Endothelial cell of umbilical vein (primary cell): ENCODE data around the gene DAW1. TPM values are rescaled to one million over a fixed set of nuclear protein-coding genes. Genes with fewer than 3 reads are reported as not detected.

Source experiments
- BruUV-seq: library from RNA; stranded (reverse); fragments of 400-500 nt; replicated peaks from 2 replicates; lab custom pipeline; 2021; lab: Mats Ljungman, UMichigan
- CTCF ChIA-PET: fragments of 300-600, 350-600 bp; sonication (Branson Sonifier 250); formaldehyde crosslinking; loops from one replicate; lab custom pipeline; 2021; ENCODE audit warnings: antibody characterized with exemption, inconsistent platforms; lab: Charles Lee
- POLR2A ChIA-PET: fragments of 300-600, 350-600 bp; sonication (Branson Sonifier 250); formaldehyde crosslinking; loops from one replicate; lab custom pipeline; 2021; ENCODE audit warnings: antibody characterized with exemption, inconsistent platforms; lab: Charles Lee
- DNase-seq: peaks from one replicate; pipeline ENCODE4 v3.0.0-alpha.2; 2011; ENCODE audit warnings: low read depth, low spot score
- FAIRE-seq: peaks from 2 replicates; lab custom pipeline; 2011; peaks lifted over from hg19 to GRCh38; lab: Jason Lieb, UNC
- H2AFZ ChIP-seq: 2 replicates; pipeline ENCODE4 v1.6.0; 2012; ENCODE audit warnings: low read depth, low read length, control low read depth, inconsistent platforms
- H3K27ac ChIP-seq: 2 replicates; pipeline ENCODE4 v1.5.1; 2011; ENCODE audit warnings: low read depth, mild to moderate bottlenecking, control low read depth, low read length, moderate library complexity; ENCODE audit not compliant: insufficient read depth
- H3K27me3 ChIP-seq, 2 experiments: 2 replicates each; pipeline versions ENCODE4 v1.6.0 to v1.6.1; 2011; ENCODE audit warnings: low read length in 2 of 2, mixed read lengths in 1 of 2; ENCODE audit not compliant: control insufficient read depth in 2 of 2, insufficient read depth in 2 of 2
- H3K36me3 ChIP-seq, 2 experiments: 2 replicates in 1 of 2; 3 replicates in 1 of 2; pipeline ENCODE4 v1.5.1; 2011; ENCODE audit warnings: low read length in 2 of 2, mild to moderate bottlenecking in 1 of 2, moderate library complexity in 1 of 2; ENCODE audit not compliant: control insufficient read depth in 2 of 2, insufficient read depth in 2 of 2; ENCODE audit errors: extremely low read depth in 1 of 2
- H3K4me1 ChIP-seq: 3 replicates; pipeline ENCODE4 v1.5.1; 2011; ENCODE audit warnings: mild to moderate bottlenecking, low read length; ENCODE audit not compliant: control insufficient read depth, insufficient read depth; ENCODE audit errors: extremely low read depth
- H3K4me2 ChIP-seq: 2 replicates; pipeline ENCODE4 v1.6.1; 2011; ENCODE audit warnings: low read length, control low read depth, mixed read lengths; ENCODE audit not compliant: insufficient read depth
- H3K4me3 ChIP-seq, 3 experiments: fragments of 200-600 bp in 1 of 3; sonication (generic), shearing (Covaris generic) in 1 of 3; replicated peaks in 1 of 3; 2 replicates each; pipeline ENCODE4 v1.5.1; 2011 to 2016; ENCODE audit warnings: control low read depth in 3 of 3, low read length in 3 of 3, mild to moderate bottlenecking in 2 of 3, inconsistent platforms in 1 of 3, low read depth in 1 of 3, moderate library complexity in 1 of 3; ENCODE audit not compliant: insufficient read depth in 1 of 3
- H3K79me2 ChIP-seq: 2 replicates; pipeline ENCODE4 v1.6.0; 2012; ENCODE audit warnings: low read length, inconsistent platforms; ENCODE audit not compliant: control insufficient read depth, insufficient read depth
- H3K9ac ChIP-seq: replicated peaks from 2 replicates; pipeline ENCODE3; 2011; ENCODE audit warnings: low read length, control low read depth; ENCODE audit not compliant: insufficient read depth; ENCODE audit errors: extremely low read depth
- H3K9me1 ChIP-seq: replicated peaks from 3 replicates; pipeline ENCODE4 v1.6.0; 2011; ENCODE audit warnings: mild to moderate bottlenecking, low read length; ENCODE audit not compliant: control insufficient read depth, insufficient read depth; ENCODE audit errors: extremely low read depth
- H3K9me3 ChIP-seq: replicated peaks from 2 replicates; pipeline ENCODE4 v1.5.1; 2012; ENCODE audit warnings: low read length, inconsistent platforms; ENCODE audit not compliant: control insufficient read depth, insufficient read depth
- H4K20me1 ChIP-seq: replicated peaks from 2 replicates; pipeline ENCODE3; 2011; ENCODE audit warnings: mild to moderate bottlenecking, low read length; ENCODE audit not compliant: control insufficient read depth, insufficient read depth; ENCODE audit errors: extremely low read depth
- CTCF ChIP-seq, 2 donors: IDR thresholded peaks; 1 replicate in 1 of 2; 2 replicates in 1 of 2; pipeline ENCODE4 v1.5.1; 2011; ENCODE audit warnings: low read length in 2 of 2, mild to moderate bottlenecking in 2 of 2, moderate library complexity in 2 of 2, control low read depth in 1 of 2, inconsistent platforms in 1 of 2, low read depth in 1 of 2; ENCODE audit not compliant: insufficient read depth in 1 of 2; ENCODE audit errors: extremely low read depth in 1 of 2
- FOS ChIP-seq: IDR thresholded peaks from 2 replicates; pipeline ENCODE4 v1.6.1; 2011; ENCODE audit warnings: mild to moderate bottlenecking, low read length, moderate library complexity, borderline replicate concordance; ENCODE audit not compliant: insufficient read depth
- dilution Hi-C: fragments of 300-500 bp; cut with MboI; formaldehyde crosslinking; loops from one replicate; pipeline ENCODE4 v1.15.0; 2019; ENCODE audit warnings: low sequenced_read_pairs; ENCODE audit not compliant: extremely low pct_ligation_motif_present
- intact Hi-C: fragments of 100-400 bp; cut with micrococcal nuclease; formaldehyde crosslinking; loops from one replicate; pipeline ENCODE4 v1.10.0; 2022
- polyA plus RNA-seq, 4 experiments: library from polyadenylated mRNA; depleted of rRNA in 3 of 4; stranded (reverse) in 3 of 4; unstranded in 1 of 4; fragments of >200 nt; gene quantifications; 2 replicates each; pipeline versions ENCODE4 v1.2.1 to v1.2.3, GENCODE V29; 2011 to 2012; ENCODE audit warnings: missing spikeins in 1 of 4
- total RNA-seq: library from RNA; stranded (reverse); gene quantifications from 2 replicates; pipeline ENCODE4 v1.2.3, GENCODE V29; 2021

Gene DAW1
- total and polyA plus RNA-seq, 2 donors (not counting 3 experiments of a cell fraction or from before 2014, with no cell fraction given): 1.2 to 2.0 TPM

- peak; percentile 67 for FAIRE-seq
- H2AFZ ChIP-seq: no peak overlapping the region
Observed at GRCh38 chr2:227939271-227940027, 68.0 kb downstream of the DAW1 start.

More at GRCh38 chr2:227939271-227940027, 68.0 kb downstream of the DAW1 start:
- no TSS peak for BruUV-seq
- no peaks in the 10 kb centered on the region for H3K79me2 ChIP-seq
- no peaks in the 10 kb centered on the region for H4K20me1 ChIP-seq
- H3K4me3 ChIP-seq: no peak overlapping the region
- dilution Hi-C loops (no loop called here), intact Hi-C loops (loop anchor here (1.0 to 10.0 kb wide), 2 partner anchors 1495 to 1648 kb away; no protein-coding TSS in a partner anchor)
- H3K36me3 ChIP-seq: no peaks in the 10 kb centered on the region
- H3K9me1 ChIP-seq: no peaks in the 10 kb centered on the region
- H3K9me3 ChIP-seq: no peaks in the 10 kb centered on the region
- no peaks in the 10 kb centered on the region for H3K4me1 ChIP-seq
- H3K27ac ChIP-seq: no peak overlapping the region
- POLR2A ChIA-PET: no interaction called here
- CTCF ChIA-PET: interaction anchor here (0.7 to 3.6 kb wide), 6 partner anchors 8 to 1647 kb away, joined by 3 to 21 read pairs (median 4); no protein-coding TSS in a partner anchor
- H3K9ac ChIP-seq: no peak overlapping the region
- TF ChIP-seq FOS (no peak), CTCF (IDR thresholded peaks at IDR 0.05; ENCODE audit: extremely low read depth in 1 of 2, insufficient read depth in 1 of 2, low read depth in 1 of 2, low read length in 2 of 2) (peak; percentile 32 to 40)
- DNase-seq: peak; percentile 22
- H3K27me3 ChIP-seq: no peaks in the 10 kb centered on the region
- H3K4me2 ChIP-seq: no peak overlapping the region
